Measurements from ENCODE around the gene PSAP. TPM values are rescaled to one million over a fixed set of nuclear protein-coding genes. Genes with fewer than 3 reads are reported as not detected.

The PSAP gene
- total RNA-seq, 1 experiment from 2014 or later: 530 TPM

GRCh38 chr10:71829171-71829570 lies 21.9 kb downstream of the PSAP start:
- no peak for DNase-seq (ENCODE audit: low read depth)

- DNase-seq (ENCODE audit: low read depth): no peak
Measured at GRCh38 chr10:71828702-71829101, 22.3 kb downstream of the PSAP start.

GRCh38 chr10:71827852-71828251 lies 23.2 kb downstream of the PSAP start:
- DNase-seq (ENCODE audit: low read depth): no peak

- DNase-seq (ENCODE audit: low read depth): no peak
Measured at GRCh38 chr10:71825217-71825616, 25.8 kb downstream of the PSAP start.

GRCh38 chr10:71824333-71824732 lies 26.7 kb downstream of the PSAP start:
- DNase-seq (ENCODE audit: low read depth): no peak

- DNase-seq (ENCODE audit: low read depth): no peak
Measured at GRCh38 chr10:71823356-71823755, 27.7 kb downstream of the PSAP start.

- DNase-seq (ENCODE audit: low read depth): peak; percentile 53
Measured at GRCh38 chr10:71821909-71822763, 28.9 kb downstream of the PSAP start.

GRCh38 chr10:71820966-71821365 lies 30.1 kb downstream of the PSAP start:
- no peak for DNase-seq (ENCODE audit: low read depth)

- DNase-seq (ENCODE audit: low read depth): no peak
Measured at GRCh38 chr10:71819985-71820384, 31.1 kb downstream of the PSAP start.

- DNase-seq (ENCODE audit: low read depth): no peak
Measured at GRCh38 chr10:71819441-71819861, 31.6 kb downstream of the PSAP start.

GRCh38 chr10:71818674-71819260 lies 32.3 kb downstream of the PSAP start:
- DNase-seq (ENCODE audit: low read depth): no peak

GRCh38 chr10:71817831-71818655 lies 33.0 kb downstream of the PSAP start:
- DNase-seq (ENCODE audit: low read depth): no peak

GRCh38 chr10:71816936-71817618 lies 34.0 kb downstream of the PSAP start:
- no peak for DNase-seq (ENCODE audit: low read depth)

- no peak for DNase-seq (ENCODE audit: low read depth)
Measured at GRCh38 chr10:71816421-71816851, 34.6 kb downstream of the PSAP start.

GRCh38 chr10:71815515-71816130 lies 35.4 kb downstream of the PSAP start:
- no peak for DNase-seq (ENCODE audit: low read depth)

GRCh38 chr10:71814922-71815411 lies 36.1 kb downstream of the PSAP start:
- DNase-seq (ENCODE audit: low read depth): no peak

GRCh38 chr10:71812913-71813590 lies 38.0 kb downstream of the PSAP start:
- DNase-seq (ENCODE audit: low read depth): no peak

GRCh38 chr10:71812016-71812912 lies 38.8 kb downstream of the PSAP start:
- peak; percentile 35 for DNase-seq (ENCODE audit: low read depth)

- no peak for DNase-seq (ENCODE audit: low read depth)
Measured at GRCh38 chr10:71811351-71811750, 39.7 kb downstream of the PSAP start.
